HepG2 (cell line): ENCODE measurements around the gene NT5DC4. TPM values are rescaled to one million over a fixed set of nuclear protein-coding genes. Genes with fewer than 3 reads are reported as not detected.
A peak's percentile ranks its signal among the peaks of the same experiment; 100 is the strongest.

Experiments used
- ARNT2 ChIP-seq: sonication (generic); formaldehyde crosslinking; IDR thresholded peaks from 2 replicates; pipeline ENCODE4 v1.8.0; 2022; ENCODE audit warnings: mild to moderate bottlenecking, low read depth, missing genetic modification reagents, moderate library complexity
- BHLHE40 ChIP-seq: IDR thresholded peaks from 2 replicates; pipeline ENCODE4 v1.6.1; 2011; ENCODE audit warnings: low read length, improper control_type of control experiment
- CC2D1A ChIP-seq: sonication (generic); formaldehyde crosslinking; IDR thresholded peaks from 2 replicates; pipeline ENCODE4 v1.8.1; 2023; ENCODE audit warnings: mild to moderate bottlenecking, missing genetic modification reagents
- CREBL2 ChIP-seq: sonication (generic); formaldehyde crosslinking; IDR thresholded peaks from 2 replicates; pipeline ENCODE4 v1.8.1; 2023; ENCODE audit warnings: missing genetic modification reagents, mild to moderate bottlenecking, borderline replicate concordance
- E2F1 ChIP-seq: sonication (generic); formaldehyde crosslinking; IDR thresholded peaks from 2 replicates; pipeline ENCODE4 v1.5.0; 2020; ENCODE audit warnings: missing genetic modification reagents
- HDAC6 ChIP-seq: fragments of 200-600 bp; sonication (generic); IDR thresholded peaks from 2 replicates; pipeline ENCODE4 v1.7.0; 2017; ENCODE audit warnings: mild to moderate bottlenecking, antibody characterized with exemption, low read length, low read depth
- HMGXB4 ChIP-seq, 2 experiments: sonication (generic) in 1 of 2; formaldehyde crosslinking in 1 of 2; IDR thresholded peaks; 2 replicates each; pipeline versions ENCODE4 v1.4.0 to v1.6.1; 2018 to 2020; ENCODE audit warnings: missing genetic modification reagents in 2 of 2, borderline replicate concordance in 1 of 2, low read depth in 1 of 2, mild to moderate bottlenecking in 1 of 2, missing biosample characterization in 1 of 2
- LBX2 ChIP-seq: sonication (generic); formaldehyde crosslinking; IDR thresholded peaks from 2 replicates; pipeline ENCODE4 v1.5.0; 2020; ENCODE audit warnings: missing genetic modification reagents, mild to moderate bottlenecking, borderline replicate concordance
- MIER2 ChIP-seq: IDR thresholded peaks from 2 replicates; pipeline ENCODE4 v1.6.1; 2016; ENCODE audit warnings: missing biosample characterization, missing genetic modification reagents
- MTA1 ChIP-seq: sonication (generic); formaldehyde crosslinking; IDR thresholded peaks from 2 replicates; pipeline ENCODE4 v1.4.0; 2020; ENCODE audit warnings: missing genetic modification reagents, mild to moderate bottlenecking, borderline replicate concordance
- POGZ ChIP-seq: sonication (generic); formaldehyde crosslinking; IDR thresholded peaks from 2 replicates; pipeline ENCODE4 v1.4.0; 2020; ENCODE audit warnings: mild to moderate bottlenecking, missing genetic modification reagents
- RELA ChIP-seq: sonication (generic); formaldehyde crosslinking; IDR thresholded peaks from 2 replicates; pipeline ENCODE4 v1.4.0; 2020; ENCODE audit warnings: missing genetic modification reagents
- RXRA ChIP-seq: sonication (generic); formaldehyde crosslinking; IDR thresholded peaks from 2 replicates; pipeline ENCODE4 v1.5.1; 2020; ENCODE audit warnings: missing genetic modification reagents
- SMAD3 ChIP-seq: sonication (generic); formaldehyde crosslinking; IDR thresholded peaks from 2 replicates; pipeline ENCODE4 v1.4.0; 2020; ENCODE audit warnings: missing genetic modification reagents
- SRSF9 ChIP-seq: fragments of 200-400 bp; formaldehyde crosslinking; IDR thresholded peaks from 2 replicates; pipeline ENCODE4 v1.6.1; 2018; ENCODE audit warnings: borderline replicate concordance, mild to moderate bottlenecking, low read depth, low read length; ENCODE audit not compliant: insufficient read depth, poor library complexity, severe bottlenecking
- TFDP1 ChIP-seq: IDR thresholded peaks from 2 replicates; pipeline ENCODE4 v1.6.1; 2016; ENCODE audit warnings: missing compliant biosample characterization, missing genetic modification reagents, borderline replicate concordance
- ZBTB38 ChIP-seq: sonication (generic); formaldehyde crosslinking; IDR thresholded peaks from 2 replicates; pipeline ENCODE4 v1.5.1; 2020; ENCODE audit warnings: mild to moderate bottlenecking, missing genetic modification reagents
- ZNF12 ChIP-seq: sonication (generic); formaldehyde crosslinking; IDR thresholded peaks from 2 replicates; pipeline ENCODE4 v1.5.0; 2020; ENCODE audit warnings: missing genetic modification reagents
- ZNF768 ChIP-seq: sonication (generic); formaldehyde crosslinking; IDR thresholded peaks from 2 replicates; pipeline ENCODE4 v1.4.0; 2020; ENCODE audit warnings: missing genetic modification reagents
- ZNF776 ChIP-seq: sonication (generic); formaldehyde crosslinking; IDR thresholded peaks from 2 replicates; pipeline ENCODE4 v1.4.0; 2020; ENCODE audit warnings: mild to moderate bottlenecking, missing genetic modification reagents
- ZNF784 ChIP-seq: sonication (generic); formaldehyde crosslinking; IDR thresholded peaks from 2 replicates; pipeline ENCODE4 v1.5.1; 2020; ENCODE audit warnings: missing genetic modification reagents, mild to moderate bottlenecking, borderline replicate concordance
- ZNF800 ChIP-seq: sonication (generic); formaldehyde crosslinking; IDR thresholded peaks from 2 replicates; pipeline ENCODE4 v1.4.0; 2020; ENCODE audit warnings: missing genetic modification reagents
- polyA plus RNA-seq, 8 experiments: library from polyadenylated mRNA; depleted of rRNA in 3 of 8; stranded (reverse) in 7 of 8; unstranded in 1 of 8; fragments of >200 nt; fragmentation: Illumina TruSeq in 4 of 8; extraction: Trizol in 4 of 8; gene quantifications; 2 replicates each; pipeline versions ENCODE4 v1.2.1 to v1.2.3, GENCODE V29; 2011 to 2016; ENCODE audit warnings: low read depth in 4 of 8, missing spikeins in 1 of 8, mixed read lengths in 1 of 8; ENCODE audit not compliant: insufficient read depth in 1 of 8
- total RNA-seq, 5 experiments: library from RNA; depleted of rRNA; stranded (reverse); fragments of >200 nt; fragmentation: Illumina TruSeq; extraction: Trizol; gene quantifications; 2 replicates each; pipeline ENCODE4 v1.2.3, GENCODE V29; 2016; ENCODE audit warnings: low read depth in 1 of 5

The NT5DC4 gene
- total and polyA plus RNA-seq, 2 of the 13 experiments (the other 11 are each of a cell fraction or from before 2014, with no cell fraction given), result 0.04 to 4.2 TPM

GRCh38 chr2:112690853-112691401 is 29.9 kb upstream of the NT5DC4 start (continued):
- TF ChIP-seq TFDP1 (CRISPR knock-in tag), result no peak; the same call in 1 of the 2 replicates
- TF ChIP-seq ZNF768 (CRISPR knock-in tag), result no peak
- TF ChIP-seq ZBTB38 (CRISPR knock-in tag), result no peak
- TF ChIP-seq HDAC6, result no peak
- TF ChIP-seq BHLHE40, result 0 out of 2 replicates have a peak, but pooled peaks have one; percentile 18
- TF ChIP-seq ZNF12 (CRISPR knock-in tag), result no peak
- TF ChIP-seq RXRA (CRISPR knock-in tag), result peak; percentile 37; the same call in 1 of the 2 replicates
- 0 out of 2 replicates have a peak, but pooled peaks have one; percentile 48 for TF ChIP-seq ZNF784
- TF ChIP-seq E2F1 (CRISPR knock-in tag), result no peak
- no peak for TF ChIP-seq SMAD3 (CRISPR knock-in tag)
- TF ChIP-seq CREBL2 (CRISPR knock-in tag), result no peak
- no peak for TF ChIP-seq CC2D1A (CRISPR knock-in tag)
- no peak for TF ChIP-seq ZNF800 (CRISPR knock-in tag)
- TF ChIP-seq ARNT2 (CRISPR knock-in tag), result no peak; the same call in 1 of the 2 replicates
- no peak for TF ChIP-seq SRSF9
- no peak for TF ChIP-seq MTA1 (CRISPR knock-in tag)
- peak in 1 of 2 experiments; percentile 70; a peak in 2 of 4 replicates for TF ChIP-seq HMGXB4 (CRISPR knock-in tag; IDR thresholded peaks at IDR 0.05; ENCODE audit: borderline replicate concordance in 1 of 2, low read depth in 1 of 2)
- no peak for TF ChIP-seq LBX2 (CRISPR knock-in tag)
- no peak; the same call in 1 of the 2 replicates for TF ChIP-seq POGZ (CRISPR knock-in tag)
- no peak for TF ChIP-seq RELA (CRISPR knock-in tag)
- TF ChIP-seq MIER2, result 0 out of 2 replicates have a peak, but pooled peaks have one; percentile 49
- no peak for TF ChIP-seq ZNF776 (CRISPR knock-in tag)
